ENCODE results near the gene CSF1. TPM values are rescaled to one million over a fixed set of nuclear protein-coding genes. Genes with fewer than 3 reads are reported as not detected.
A peak's percentile ranks its signal among the peaks of the same experiment; 100 is the strongest.

CSF1 gene
- total RNA-seq, 2 donors from 2014 or later, result 18.4 to 31.5 TPM

GRCh38 chr1:109902204-109902985 is 8.3 kb upstream of the CSF1 start:
- Histone ChIP-seq H3K4me3 (no peak overlapping the region), H3K27me3 (replicated peaks; ENCODE audit: insufficient read depth) (no peaks in the 10 kb centered on the region), H3K36me3 (no peaks in the 10 kb centered on the region), H3K9me3 (no peaks in the 10 kb centered on the region), H3K4me1 (replicated peaks) (no peaks in the 10 kb centered on the region), H3K27ac (no peak overlapping the region)
- 72% methylated on average over 9 of the region's 9 CpGs for WGBS
- TF ChIP-seq POLR2A (IDR thresholded peaks at IDR 0.05) (no peak), CTCF (IDR thresholded peaks at IDR 0.05) (no peak), POLR2AphosphoS5 (IDR thresholded peaks at IDR 0.05) (no peak)
- DNase-seq (ENCODE audit: low spot score), result no peak
- intact Hi-C loops (cut with DNase I), result no loop called here

DNA sequence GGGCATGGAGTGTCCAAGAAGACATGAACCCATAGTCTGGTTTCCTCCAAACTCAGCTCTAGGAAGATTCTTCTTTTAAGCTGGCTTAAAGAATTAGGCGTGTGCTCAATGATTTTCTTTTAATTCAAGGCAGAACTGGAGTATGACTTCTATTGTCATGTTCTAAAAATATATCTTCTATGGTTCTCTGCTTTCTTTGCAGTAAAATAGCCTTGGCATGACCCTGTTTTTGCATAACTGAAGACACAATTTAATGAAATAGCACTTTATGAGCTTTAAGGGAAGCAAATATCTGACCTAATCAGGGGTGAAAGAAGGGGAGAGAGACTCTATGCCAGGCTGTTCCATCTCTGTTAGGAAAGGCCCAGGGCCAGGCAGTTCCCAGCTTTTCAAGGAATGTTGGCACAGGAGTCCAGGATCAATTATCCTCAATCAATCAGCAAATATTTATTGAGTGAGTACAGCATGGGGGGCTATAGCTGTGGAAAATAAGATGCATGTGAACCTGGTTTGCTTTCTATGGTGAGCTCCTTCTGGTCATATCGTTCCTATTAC is 7.2 kb upstream of the CSF1 start:
- TF ChIP-seq CTCF (IDR thresholded peaks at IDR 0.05) (no peak), POLR2AphosphoS5 (IDR thresholded peaks at IDR 0.05) (no peak), POLR2A (IDR thresholded peaks at IDR 0.05) (no peak)
- intact Hi-C loops (cut with DNase I), result no loop called here
- H3K27ac ChIP-seq, result no peak overlapping the region
- H3K27me3 ChIP-seq (replicated peaks; ENCODE audit: insufficient read depth), result no peaks in the 10 kb centered on the region
- H3K36me3 ChIP-seq, result no peaks in the 10 kb centered on the region
- DNase-seq (ENCODE audit: low spot score), result no peak
- H3K9me3 ChIP-seq, result no peaks in the 10 kb centered on the region
- H3K4me1 ChIP-seq (replicated peaks), result no peaks in the 10 kb centered on the region
- no peak overlapping the region for H3K4me3 ChIP-seq
- 85% methylated on average over 2 of the region's 2 CpGs for WGBS

- no peak for DNase-seq (ENCODE audit: low spot score)
- 68% methylated on average over 7 of the region's 7 CpGs for WGBS
- Histone ChIP-seq H3K9me3 (no peaks in the 10 kb centered on the region), H3K27me3 (replicated peaks; ENCODE audit: insufficient read depth) (no peaks in the 10 kb centered on the region), H3K27ac (no peak overlapping the region), H3K4me1 (replicated peaks) (no peaks in the 10 kb centered on the region), H3K36me3 (no peaks in the 10 kb centered on the region), H3K4me3 (no peak overlapping the region)
- no peak for TF ChIP-seq CTCF (IDR thresholded peaks at IDR 0.05)
- TF ChIP-seq POLR2AphosphoS5 (IDR thresholded peaks at IDR 0.05), result peak; percentile 25
- TF ChIP-seq POLR2A (IDR thresholded peaks at IDR 0.05), result no peak
- intact Hi-C loops (cut with DNase I), result no loop called here
These were observed 6.4 kb upstream of the CSF1 start for GRCh38 chr1:109904105-109904817.

- intact Hi-C loops (cut with DNase I), result no loop called here
- WGBS, result 88% methylated on average over 7 of the region's 7 CpGs
These were observed 5.2 kb upstream of the CSF1 start for GRCh38 chr1:109905491-109905890.

More at GRCh38 chr1:109905491-109905890, 5.2 kb upstream of the CSF1 start:
- Histone ChIP-seq H3K4me1 (replicated peaks) (no peaks in the 10 kb centered on the region), H3K4me3 (no peak overlapping the region), H3K9me3 (no peaks in the 10 kb centered on the region), H3K36me3 (no peaks in the 10 kb centered on the region), H3K27me3 (replicated peaks; ENCODE audit: insufficient read depth) (no peaks in the 10 kb centered on the region), H3K27ac (no peak overlapping the region)
- no peak for TF ChIP-seq POLR2AphosphoS5 (IDR thresholded peaks at IDR 0.05)
- no peak for TF ChIP-seq CTCF (IDR thresholded peaks at IDR 0.05)
- DNase-seq (ENCODE audit: low spot score), result no peak

Data from prostate gland (tissue), 2 donors.